Gastrocnemius medialis (tissue), 4 donors: ENCODE results near the gene CSRNP3.

Experiments used
- CTCF ChIP-seq, 5 experiments: fragments of 450-650 bp in 3 of 5; fragments of 200-600 bp in 2 of 5; sonication (generic) in 2 of 5; IDR thresholded peaks in 4 of 5; conservative IDR thresholded peaks in 1 of 5; 1 replicate in 4 of 5; 2 replicates in 1 of 5; pipeline ENCODE4 v1.5.1; 2016 to 2019; ENCODE audit warnings: antibody characterized with exemption in 5 of 5, mild to moderate bottlenecking in 3 of 5, moderate library complexity in 3 of 5
- POLR2A ChIP-seq, 2 donors: fragments of 450-650 bp; IDR thresholded peaks; one replicate each; pipeline ENCODE4 v1.6.1; 2017; ENCODE audit warnings: antibody characterized with exemption in 2 of 2, mild to moderate bottlenecking in 2 of 2, moderate library complexity in 2 of 2

GRCh38 chr2:165647409-165647808 is 177.9 kb downstream of the CSRNP3 start:
- no peak for TF ChIP-seq CTCF (IDR thresholded peaks at IDR 0.05 in 4 of 5, conservative IDR thresholded peaks at IDR 0.05 in 1 of 5)
- TF ChIP-seq POLR2A (IDR thresholded peaks at IDR 0.05) = no peak
